WTC11 (cell line): Measurements from ENCODE around the gene HPS5.

Experiments
- CBFB ChIP-seq: sonication (generic); formaldehyde crosslinking; IDR thresholded peaks from 2 replicates; pipeline ENCODE4 v1.8.1; 2022; ENCODE audit warnings: mild to moderate bottlenecking, low read depth, missing genetic modification reagents
- EMX1 ChIP-seq: fragments of 250-450 bp; sonication (Bioruptor Pico); IDR thresholded peaks from 2 replicates; pipeline ENCODE4 v1.8.0; 2021; ENCODE audit warnings: mild to moderate bottlenecking
- NR1H2 ChIP-seq: sonication (generic); formaldehyde crosslinking; IDR thresholded peaks from 2 replicates; pipeline ENCODE4 v1.9.0; 2021; ENCODE audit warnings: mild to moderate bottlenecking, moderate library complexity, missing genetic modification reagents
- TF ChIP-seq, protein P1 (sequence below): sonication (generic); formaldehyde crosslinking; IDR thresholded peaks from 2 replicates; pipeline ENCODE4 v1.8.0; 2022; ENCODE audit warnings: mild to moderate bottlenecking, missing genetic modification reagents
- TF ChIP-seq, protein P2 (sequence below): fragments of 200-600 bp; IDR thresholded peaks from 2 replicates; pipeline ENCODE4 v1.8.0; 2022; ENCODE audit warnings: antibody characterized with exemption
- TF ChIP-seq, protein P3 (sequence below): sonication (generic); formaldehyde crosslinking; IDR thresholded peaks from 2 replicates; pipeline ENCODE4 v1.8.0; 2023; ENCODE audit warnings: missing genetic modification reagents, mild to moderate bottlenecking, borderline replicate concordance

DNA sequence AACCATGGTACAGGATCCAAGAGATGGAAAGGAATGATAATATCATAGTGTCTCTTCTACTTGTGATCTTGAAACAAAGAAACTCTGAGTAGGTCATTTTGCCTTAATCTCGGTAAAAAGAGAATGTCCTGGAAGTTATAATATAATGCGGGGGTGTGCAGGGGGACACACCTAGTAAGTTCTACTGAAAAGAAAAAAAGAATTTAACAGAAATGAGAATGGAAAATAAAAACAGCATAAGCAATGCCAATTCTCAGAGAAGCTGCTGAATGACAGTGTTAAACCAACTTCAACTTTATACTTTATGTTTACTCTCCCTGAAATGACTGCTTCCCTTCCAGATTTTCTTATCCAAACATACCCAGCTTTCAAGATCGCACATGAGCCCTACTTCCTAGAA lies 2.0 kb downstream of the HPS5 start:
- TF ChIP-seq, protein P1, sequence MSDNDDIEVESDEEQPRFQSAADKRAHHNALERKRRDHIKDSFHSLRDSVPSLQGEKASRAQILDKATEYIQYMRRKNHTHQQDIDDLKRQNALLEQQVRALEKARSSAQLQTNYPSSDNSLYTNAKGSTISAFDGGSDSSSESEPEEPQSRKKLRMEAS = no peak
- TF ChIP-seq, protein P2, sequence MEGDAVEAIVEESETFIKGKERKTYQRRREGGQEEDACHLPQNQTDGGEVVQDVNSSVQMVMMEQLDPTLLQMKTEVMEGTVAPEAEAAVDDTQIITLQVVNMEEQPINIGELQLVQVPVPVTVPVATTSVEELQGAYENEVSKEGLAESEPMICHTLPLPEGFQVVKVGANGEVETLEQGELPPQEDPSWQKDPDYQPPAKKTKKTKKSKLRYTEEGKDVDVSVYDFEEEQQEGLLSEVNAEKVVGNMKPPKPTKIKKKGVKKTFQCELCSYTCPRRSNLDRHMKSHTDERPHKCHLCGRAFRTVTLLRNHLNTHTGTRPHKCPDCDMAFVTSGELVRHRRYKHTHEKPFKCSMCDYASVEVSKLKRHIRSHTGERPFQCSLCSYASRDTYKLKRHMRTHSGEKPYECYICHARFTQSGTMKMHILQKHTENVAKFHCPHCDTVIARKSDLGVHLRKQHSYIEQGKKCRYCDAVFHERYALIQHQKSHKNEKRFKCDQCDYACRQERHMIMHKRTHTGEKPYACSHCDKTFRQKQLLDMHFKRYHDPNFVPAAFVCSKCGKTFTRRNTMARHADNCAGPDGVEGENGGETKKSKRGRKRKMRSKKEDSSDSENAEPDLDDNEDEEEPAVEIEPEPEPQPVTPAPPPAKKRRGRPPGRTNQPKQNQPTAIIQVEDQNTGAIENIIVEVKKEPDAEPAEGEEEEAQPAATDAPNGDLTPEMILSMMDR = no peak
- TF ChIP-seq CBFB (no peak), NR1H2 (CRISPR knock-in tag) (no peak), EMX1 (CRISPR knock-in tag) (no peak)
- TF ChIP-seq, protein P3, sequence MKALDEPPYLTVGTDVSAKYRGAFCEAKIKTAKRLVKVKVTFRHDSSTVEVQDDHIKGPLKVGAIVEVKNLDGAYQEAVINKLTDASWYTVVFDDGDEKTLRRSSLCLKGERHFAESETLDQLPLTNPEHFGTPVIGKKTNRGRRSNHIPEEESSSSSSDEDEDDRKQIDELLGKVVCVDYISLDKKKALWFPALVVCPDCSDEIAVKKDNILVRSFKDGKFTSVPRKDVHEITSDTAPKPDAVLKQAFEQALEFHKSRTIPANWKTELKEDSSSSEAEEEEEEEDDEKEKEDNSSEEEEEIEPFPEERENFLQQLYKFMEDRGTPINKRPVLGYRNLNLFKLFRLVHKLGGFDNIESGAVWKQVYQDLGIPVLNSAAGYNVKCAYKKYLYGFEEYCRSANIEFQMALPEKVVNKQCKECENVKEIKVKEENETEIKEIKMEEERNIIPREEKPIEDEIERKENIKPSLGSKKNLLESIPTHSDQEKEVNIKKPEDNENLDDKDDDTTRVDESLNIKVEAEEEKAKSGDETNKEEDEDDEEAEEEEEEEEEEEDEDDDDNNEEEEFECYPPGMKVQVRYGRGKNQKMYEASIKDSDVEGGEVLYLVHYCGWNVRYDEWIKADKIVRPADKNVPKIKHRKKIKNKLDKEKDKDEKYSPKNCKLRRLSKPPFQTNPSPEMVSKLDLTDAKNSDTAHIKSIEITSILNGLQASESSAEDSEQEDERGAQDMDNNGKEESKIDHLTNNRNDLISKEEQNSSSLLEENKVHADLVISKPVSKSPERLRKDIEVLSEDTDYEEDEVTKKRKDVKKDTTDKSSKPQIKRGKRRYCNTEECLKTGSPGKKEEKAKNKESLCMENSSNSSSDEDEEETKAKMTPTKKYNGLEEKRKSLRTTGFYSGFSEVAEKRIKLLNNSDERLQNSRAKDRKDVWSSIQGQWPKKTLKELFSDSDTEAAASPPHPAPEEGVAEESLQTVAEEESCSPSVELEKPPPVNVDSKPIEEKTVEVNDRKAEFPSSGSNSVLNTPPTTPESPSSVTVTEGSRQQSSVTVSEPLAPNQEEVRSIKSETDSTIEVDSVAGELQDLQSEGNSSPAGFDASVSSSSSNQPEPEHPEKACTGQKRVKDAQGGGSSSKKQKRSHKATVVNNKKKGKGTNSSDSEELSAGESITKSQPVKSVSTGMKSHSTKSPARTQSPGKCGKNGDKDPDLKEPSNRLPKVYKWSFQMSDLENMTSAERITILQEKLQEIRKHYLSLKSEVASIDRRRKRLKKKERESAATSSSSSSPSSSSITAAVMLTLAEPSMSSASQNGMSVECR (CRISPR knock-in tag) = no peak
